PC-3 (cell line): ENCODE data around the gene HAND1. TPM values are rescaled to one million over a fixed set of nuclear protein-coding genes. Genes with fewer than 3 reads are reported as not detected.

Experiments used
- ATAC-seq: fragments of 200-7000 bp; cut with Tn5 transposase; 2 replicates; pipeline ENCODE4 v1.9.1; 2020; ENCODE audit warnings: mild to moderate bottlenecking, moderate library complexity
- BruUV-seq: library from RNA; stranded (reverse); fragments of 400-500 nt; replicated peaks from 2 replicates; lab custom pipeline; 2021; lab: Mats Ljungman, UMichigan
- CTCF ChIA-PET: fragments of 300-600 bp; sonication (Branson Sonifier 250); formaldehyde crosslinking; loops from one replicate; lab custom pipeline; 2022; ENCODE audit warnings: antibody characterized with exemption; lab: Charles Lee
- POLR2A ChIA-PET: fragments of 300-600 bp; sonication (Branson Sonifier 250); formaldehyde crosslinking; loops from one replicate; lab custom pipeline; 2022; ENCODE audit warnings: antibody characterized with exemption; ENCODE audit not compliant: unreplicated experiment; lab: Charles Lee
- DNase-seq: peaks from one replicate; pipeline ENCODE4 v3.0.0-alpha.2; 2015
- H2AFZ ChIP-seq: fragments of 300-600 bp; sonication (generic); 2 replicates; pipeline ENCODE4 v1.6.0; 2016; ENCODE audit warnings: antibody characterized with exemption, low read length
- H3F3A ChIP-seq: fragments of 300-600 bp; sonication (generic); one replicate; pipeline ENCODE4 v1.6.0; 2017; ENCODE audit warnings: antibody characterized with exemption, low read length, control low read depth, mild to moderate bottlenecking; ENCODE audit not compliant: unreplicated experiment
- H3K27ac ChIP-seq: fragments of 300-600 bp; sonication (generic); 2 replicates; pipeline ENCODE4 v1.5.1; 2016; ENCODE audit warnings: mild to moderate bottlenecking, low read length
- H3K27me3 ChIP-seq: fragments of 300-600 bp; sonication (generic); 2 replicates; pipeline ENCODE4 v1.6.1; 2016; ENCODE audit warnings: low read length, mixed read lengths
- H3K36me3 ChIP-seq: fragments of 300-600 bp; sonication (generic); 2 replicates; pipeline ENCODE4 v1.6.1; 2016; ENCODE audit warnings: low read depth, mixed run types, low read length, mixed read lengths
- H3K4me1 ChIP-seq: fragments of 300-600 bp; sonication (generic); 2 replicates; pipeline ENCODE4 v1.5.1; 2016; ENCODE audit warnings: low read length; ENCODE audit not compliant: insufficient read depth
- H3K4me2 ChIP-seq: fragments of 300-600 bp; sonication (generic); 2 replicates; pipeline ENCODE4 v1.6.0; 2016; ENCODE audit warnings: low read length
- H3K4me3 ChIP-seq: fragments of 300-600 bp; sonication (generic); 2 replicates; pipeline ENCODE4 v1.5.1; 2016; ENCODE audit warnings: mild to moderate bottlenecking, low read length, mixed read lengths
- H3K79me2 ChIP-seq: fragments of 300-600 bp; sonication (generic); 2 replicates; pipeline ENCODE4 v1.6.1; 2017; ENCODE audit warnings: low read length, mixed read lengths
- H3K9ac ChIP-seq: fragments of 300-600 bp; sonication (generic); 2 replicates; pipeline ENCODE4 v1.6.0; 2016; ENCODE audit warnings: mild to moderate bottlenecking, low read length
- H3K9me2 ChIP-seq: fragments of 300-600 bp; sonication (generic); replicated peaks from 2 replicates; pipeline ENCODE4 v1.6.1; 2016; ENCODE audit warnings: mixed run types, low read length, mixed read lengths
- H3K9me3 ChIP-seq: fragments of 300-600 bp; sonication (generic); 2 replicates; pipeline ENCODE4 v1.6.1; 2016; ENCODE audit warnings: low read length, mixed read lengths
- H4K20me1 ChIP-seq: fragments of 300-600 bp; sonication (generic); 2 replicates; pipeline ENCODE4 v1.6.1; 2016; ENCODE audit warnings: low read length, mixed read lengths
- EZH2 ChIP-seq: fragments of 300-600 bp; sonication (generic); IDR thresholded peaks from one replicate; pipeline ENCODE4 v1.6.1; 2017; ENCODE audit warnings: antibody characterized with exemption, mild to moderate bottlenecking, low read length; ENCODE audit not compliant: unreplicated experiment
- EZH2phosphoT487 ChIP-seq: fragments of 300-600 bp; sonication (generic); IDR thresholded peaks from 2 replicates; pipeline ENCODE4 v1.6.1; 2018; ENCODE audit warnings: mild to moderate bottlenecking, antibody characterized with exemption, low read length, borderline replicate concordance
- intact Hi-C: fragments of 100-400 bp; cut with micrococcal nuclease; formaldehyde crosslinking; loops from 2 replicates; pipeline ENCODE4 v1.9.0; 2023
- total RNA-seq: library from RNA; depleted of rRNA; stranded (reverse); fragments of >200 nt; gene quantifications from 2 replicates; pipeline ENCODE4 v1.2.3, GENCODE V29; 2014
- TF ChIP-seq, protein P1 (sequence below): fragments of 300-600 bp; sonication (generic); conservative IDR thresholded peaks from 2 replicates; pipeline ENCODE4 v1.5.1; 2017; ENCODE audit warnings: antibody characterized with exemption, low read depth, mild to moderate bottlenecking, low read length

HAND1 gene
- total RNA-seq, 1 experiment from 2014 or later = not detected

DNA sequence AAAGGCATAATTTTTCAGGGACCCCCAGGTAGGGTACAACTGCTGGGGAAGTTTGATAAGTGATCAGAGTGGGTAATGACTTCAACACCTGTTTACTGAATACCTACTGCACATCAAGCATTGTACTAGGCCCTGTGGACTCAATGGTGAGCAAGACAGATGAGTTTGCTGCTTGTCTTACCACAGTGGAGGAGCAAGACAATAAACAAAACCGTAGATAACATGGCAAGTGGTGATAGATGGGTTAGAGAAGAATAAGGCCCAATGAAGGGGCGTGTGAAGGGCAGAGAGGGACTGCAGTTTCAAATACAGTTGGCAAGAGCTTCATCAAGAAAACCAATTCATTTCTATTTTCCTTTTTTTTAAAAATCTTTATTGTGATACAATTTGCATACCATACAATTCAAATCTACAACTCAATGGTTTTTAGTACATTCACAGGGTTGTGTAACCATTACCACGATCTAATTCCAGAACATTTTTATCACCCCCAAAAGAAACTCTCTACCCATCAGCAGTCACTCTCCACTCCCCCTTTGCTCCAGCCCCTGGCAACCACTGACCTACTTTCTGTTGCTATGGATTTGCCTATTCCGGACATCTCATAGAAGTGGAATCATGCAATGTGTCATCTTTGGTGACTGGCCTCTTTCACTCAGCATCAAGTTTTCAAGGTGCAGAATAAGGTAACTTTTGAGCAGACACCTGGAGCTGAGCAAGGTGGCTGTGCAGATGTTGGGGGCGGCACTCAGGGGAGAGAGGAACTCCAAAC, 31.9 kb upstream of the HAND1 start:
- ChIA-PET POLR2A (no interaction called here), CTCF (no interaction called here)
- no peaks in the 10 kb centered on the region for H3K9me2 ChIP-seq
- no peak overlapping the region for H3K4me3 ChIP-seq
- intact Hi-C loops = no loop called here
- no peaks in the 10 kb centered on the region for H3K79me2 ChIP-seq
- H3K27me3 ChIP-seq = peaks cover 3% of the 10 kb centered on the region; the same call in 1 of the 2 replicates
- H3K27ac ChIP-seq = no peak overlapping the region
- BruUV-seq = no TSS peak
- H3K36me3 ChIP-seq = no peaks in the 10 kb centered on the region
- no peak overlapping the region for H3K9ac ChIP-seq
- no peaks in the 10 kb centered on the region for H3K9me3 ChIP-seq
- H3F3A ChIP-seq = no peaks in the 10 kb centered on the region
- no peaks in the 10 kb centered on the region for H3K4me1 ChIP-seq
- DNase-seq = no peak
- ATAC-seq = no peak
- no peak overlapping the region for H3K4me2 ChIP-seq
- H4K20me1 ChIP-seq = no peaks in the 10 kb centered on the region
- TF ChIP-seq EZH2phosphoT487 = no peak
- no peak for TF ChIP-seq EZH2
- TF ChIP-seq, protein P1, sequence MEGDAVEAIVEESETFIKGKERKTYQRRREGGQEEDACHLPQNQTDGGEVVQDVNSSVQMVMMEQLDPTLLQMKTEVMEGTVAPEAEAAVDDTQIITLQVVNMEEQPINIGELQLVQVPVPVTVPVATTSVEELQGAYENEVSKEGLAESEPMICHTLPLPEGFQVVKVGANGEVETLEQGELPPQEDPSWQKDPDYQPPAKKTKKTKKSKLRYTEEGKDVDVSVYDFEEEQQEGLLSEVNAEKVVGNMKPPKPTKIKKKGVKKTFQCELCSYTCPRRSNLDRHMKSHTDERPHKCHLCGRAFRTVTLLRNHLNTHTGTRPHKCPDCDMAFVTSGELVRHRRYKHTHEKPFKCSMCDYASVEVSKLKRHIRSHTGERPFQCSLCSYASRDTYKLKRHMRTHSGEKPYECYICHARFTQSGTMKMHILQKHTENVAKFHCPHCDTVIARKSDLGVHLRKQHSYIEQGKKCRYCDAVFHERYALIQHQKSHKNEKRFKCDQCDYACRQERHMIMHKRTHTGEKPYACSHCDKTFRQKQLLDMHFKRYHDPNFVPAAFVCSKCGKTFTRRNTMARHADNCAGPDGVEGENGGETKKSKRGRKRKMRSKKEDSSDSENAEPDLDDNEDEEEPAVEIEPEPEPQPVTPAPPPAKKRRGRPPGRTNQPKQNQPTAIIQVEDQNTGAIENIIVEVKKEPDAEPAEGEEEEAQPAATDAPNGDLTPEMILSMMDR = no peak
- H2AFZ ChIP-seq = no peak overlapping the region

DNA sequence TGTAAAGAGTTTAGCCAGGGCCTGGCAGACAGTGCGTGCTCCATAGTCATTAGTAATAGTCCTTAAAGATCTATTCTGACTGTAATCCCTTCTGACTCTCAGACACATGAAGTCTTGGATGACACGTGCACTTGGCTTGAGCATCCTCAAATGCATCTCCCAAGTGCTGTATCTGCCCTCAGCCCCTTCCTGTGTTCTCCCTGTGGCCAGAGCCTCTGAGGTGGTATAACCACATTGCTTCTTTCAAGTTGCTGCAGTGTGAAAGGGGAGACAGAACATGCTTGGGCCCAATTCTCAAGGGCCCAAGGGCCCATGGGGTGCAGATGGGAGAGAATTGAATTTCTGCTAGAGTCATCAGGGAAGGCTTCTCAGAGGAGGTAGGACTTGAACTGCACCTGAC, 30.1 kb upstream of the HAND1 start:
- Histone ChIP-seq H3K4me3 (no peak overlapping the region), H2AFZ (no peak overlapping the region), H3K27me3 (no peaks in the 10 kb centered on the region), H3K27ac (no peak overlapping the region), H3K9me2 (no peaks in the 10 kb centered on the region), H3K36me3 (no peaks in the 10 kb centered on the region), H3F3A (no peaks in the 10 kb centered on the region), H3K4me2 (no peak overlapping the region), H3K79me2 (no peaks in the 10 kb centered on the region), H3K9me3 (no peaks in the 10 kb centered on the region), H4K20me1 (no peaks in the 10 kb centered on the region), H3K9ac (no peak overlapping the region), H3K4me1 (no peaks in the 10 kb centered on the region)
- intact Hi-C loops = no loop called here
- ChIA-PET CTCF (no interaction called here), POLR2A (no interaction called here)
- DNase-seq (no peak), ATAC-seq (no peak)
- no peak for TF ChIP-seq EZH2phosphoT487
- TF ChIP-seq, protein P1 = no peak
- no TSS peak for BruUV-seq

DNA sequence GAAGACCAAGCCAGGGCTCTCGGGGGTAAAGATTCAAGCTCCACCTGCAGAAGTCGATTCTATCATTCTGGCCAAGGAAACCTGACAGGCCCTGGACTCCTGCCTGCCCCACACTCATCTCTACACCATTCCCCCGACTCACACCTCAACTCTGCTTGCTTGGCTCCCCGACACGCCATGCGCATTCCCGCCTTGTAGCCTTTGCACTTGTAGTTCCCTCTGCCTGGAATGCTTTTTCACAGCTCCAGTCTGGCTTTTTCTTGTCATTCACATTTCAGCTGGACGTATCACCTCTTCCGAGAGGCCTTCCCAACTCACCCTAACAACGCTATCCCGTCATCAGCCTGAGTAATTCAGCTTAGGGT, 28.7 kb upstream of the HAND1 start:
- intact Hi-C loops = no loop called here
- H3K4me1 ChIP-seq = no peaks in the 10 kb centered on the region
- TF ChIP-seq EZH2phosphoT487 (no peak), EZH2 (no peak)
- TF ChIP-seq, protein P1 = no peak
- no peak overlapping the region for H2AFZ ChIP-seq
- H3K79me2 ChIP-seq = no peaks in the 10 kb centered on the region
- no peaks in the 10 kb centered on the region for H3K9me2 ChIP-seq
- no peak overlapping the region for H3K27ac ChIP-seq
- CTCF ChIA-PET = no interaction called here
- H3K27me3 ChIP-seq = no peaks in the 10 kb centered on the region
- no peaks in the 10 kb centered on the region for H3K9me3 ChIP-seq
- H3K9ac ChIP-seq = no peak overlapping the region
- no TSS peak for BruUV-seq
- DNase-seq = no peak
- no peaks in the 10 kb centered on the region for H3F3A ChIP-seq
- no peak overlapping the region for H3K4me2 ChIP-seq
- no peak for ATAC-seq
- no peaks in the 10 kb centered on the region for H4K20me1 ChIP-seq
- no peak overlapping the region for H3K4me3 ChIP-seq
- POLR2A ChIA-PET = no interaction called here
- no peaks in the 10 kb centered on the region for H3K36me3 ChIP-seq
